HAP-1 (cell line): Measurements from ENCODE around the gene RABAC1.
"Not testable (repeated sequence)": the region's sequence is repeated elsewhere in the genome, so short reads cannot be mapped to it uniquely, and the experiment has no call there.

Experiments used
- DNase-seq, 2 experiments: peaks; one replicate each; pipeline ENCODE4 v3.0.0-alpha.2; 2016 to 2020; ENCODE audit warnings: low spot score in 2 of 2
- H3K27me3 ChIP-seq: fragments of 250-450 bp; sonication (Bioruptor Pico); 2 replicates; pipeline ENCODE4 v1.5.1; 2020; ENCODE audit warnings: low read depth, mild to moderate bottlenecking, moderate library complexity
- H3K36me3 ChIP-seq: fragments of 250-450 bp; sonication (Bioruptor Pico); replicated peaks from 2 replicates; pipeline ENCODE4 v1.5.1; 2020; ENCODE audit warnings: mild to moderate bottlenecking
- H3K4me1 ChIP-seq: fragments of 250-450 bp; sonication (Bioruptor Pico); 2 replicates; pipeline ENCODE4 v1.5.1; 2020; ENCODE audit warnings: mild to moderate bottlenecking
- H3K4me3 ChIP-seq: fragments of 250-450 bp; sonication (Bioruptor Pico); 2 replicates; pipeline ENCODE4 v1.5.1; 2020; ENCODE audit warnings: mild to moderate bottlenecking, moderate library complexity
- H3K9me3 ChIP-seq: fragments of 250-450 bp; sonication (Bioruptor Pico); 2 replicates; pipeline ENCODE4 v1.5.1; 2020; ENCODE audit warnings: mild to moderate bottlenecking, moderate library complexity
- in situ Hi-C: fragments of 300-500 bp; cut with MboI; formaldehyde crosslinking; loops from 3 replicates; pipeline ENCODE4 v1.14.3; 2020; ENCODE audit warnings: low sequenced_read_pairs, inconsistent platforms, mixed read lengths

Gene RABAC1

GRCh38 chr19:41915776-41916414 lies 43.2 kb downstream of the RABAC1 start:
- no peaks in the 10 kb centered on the region for H3K9me3 ChIP-seq
- no peaks in the 10 kb centered on the region for H3K36me3 ChIP-seq
- no peak overlapping the region for H3K4me3 ChIP-seq
- in situ Hi-C loops: no loop called here
- no peak for DNase-seq
- H3K27me3 ChIP-seq: peaks cover 55% of the 10 kb centered on the region
- no peaks in the 10 kb centered on the region for H3K4me1 ChIP-seq

DNA sequence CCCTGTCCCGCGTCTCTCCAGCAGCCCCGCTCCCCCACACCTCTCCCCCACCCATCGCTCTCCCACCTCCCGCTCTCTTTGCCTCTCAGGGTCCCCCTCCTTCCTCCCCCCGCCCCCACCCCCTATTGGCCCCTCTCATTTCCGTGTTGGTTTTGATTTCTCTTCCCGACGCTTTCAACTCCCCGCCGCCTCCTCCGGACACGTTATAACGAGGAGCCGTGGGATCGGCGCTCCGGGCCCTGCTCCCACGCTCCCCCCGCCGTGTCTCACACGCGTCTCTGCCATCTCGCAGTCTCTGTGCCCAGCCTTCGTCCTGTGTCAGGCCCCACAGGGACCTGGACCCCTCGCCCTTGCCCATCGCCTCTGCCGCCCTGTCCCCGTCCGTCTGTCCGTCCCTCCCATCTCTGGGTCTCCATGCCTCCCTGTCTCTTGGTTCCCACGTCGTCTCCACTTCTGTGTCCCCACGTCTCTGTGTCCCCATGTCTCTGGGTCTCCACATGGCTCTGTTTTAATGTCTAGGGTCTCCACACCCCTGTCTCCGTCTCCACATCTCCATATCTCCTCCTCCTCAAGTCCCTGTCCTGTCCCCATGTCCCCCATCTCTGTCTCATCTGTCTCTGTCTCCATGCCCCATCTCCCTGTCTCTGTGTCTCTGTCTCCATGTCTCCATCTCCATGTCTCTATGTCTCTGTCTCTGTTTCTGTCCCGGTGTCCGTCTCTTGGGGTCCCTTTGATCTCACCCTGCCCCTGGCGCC lies 43.9 kb downstream of the RABAC1 start:
- in situ Hi-C loops: no loop called here

GRCh38 chr19:41914424-41914834 lies 44.7 kb downstream of the RABAC1 start:
- in situ Hi-C loops, H3K36me3 ChIP-seq, H3K9me3 ChIP-seq, DNase-seq, H3K4me3 ChIP-seq, H3K4me1 ChIP-seq: not testable (repeated sequence)
- H3K27me3 ChIP-seq: peaks cover 58% of the 10 kb centered on the region

More for the DNA sequence above, 43.9 kb downstream of the RABAC1 start:
- peaks cover 57% of the 10 kb centered on the region for H3K27me3 ChIP-seq
- no peak overlapping the region for H3K4me3 ChIP-seq
- DNase-seq: no peak
- H3K4me1 ChIP-seq: no peaks in the 10 kb centered on the region
- no peaks in the 10 kb centered on the region for H3K9me3 ChIP-seq
- H3K36me3 ChIP-seq: no peaks in the 10 kb centered on the region

DNA sequence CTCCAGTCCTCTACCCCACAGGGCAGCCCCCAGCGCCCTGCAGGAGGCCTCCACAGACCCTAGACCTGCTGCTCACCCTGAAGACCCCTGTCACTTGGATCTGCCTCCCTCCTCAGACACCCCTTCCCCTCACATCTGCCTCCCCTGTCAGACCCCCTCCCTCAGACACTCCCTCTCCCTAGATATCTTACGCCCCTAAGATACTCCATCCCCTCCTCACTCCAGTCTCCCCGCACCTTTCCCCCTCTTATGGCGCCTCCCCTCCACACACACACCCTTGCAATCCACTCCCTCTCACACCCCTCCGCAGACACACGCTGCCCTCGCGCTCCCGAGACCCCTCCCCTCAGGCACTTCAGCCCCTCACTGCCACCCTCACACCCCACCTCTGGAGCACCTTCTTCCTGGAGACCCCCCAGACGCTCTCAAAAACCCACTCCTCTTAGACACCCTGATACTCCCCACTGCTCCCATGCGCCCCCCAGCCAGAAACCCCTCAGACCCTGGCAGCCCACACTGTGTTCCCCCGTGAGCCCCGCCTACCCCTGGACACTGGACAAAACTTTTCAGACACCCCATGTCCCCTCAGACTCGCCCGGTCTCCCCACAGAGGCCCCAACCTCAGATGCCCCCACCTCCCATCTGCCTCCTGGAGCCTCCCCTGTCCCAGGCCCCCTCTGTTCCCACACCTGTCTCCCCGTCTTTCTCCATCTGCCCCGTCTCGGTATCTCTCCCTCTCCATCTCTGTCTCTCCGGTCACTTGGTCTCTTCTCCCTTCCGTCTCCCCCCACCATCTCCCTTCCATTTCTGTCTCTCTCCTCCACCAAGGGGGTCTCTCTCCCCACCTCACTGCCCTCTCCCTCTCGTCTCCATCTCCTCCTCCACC lies 45.3 kb downstream of the RABAC1 start:
- Histone ChIP-seq H3K9me3 (no peaks in the 10 kb centered on the region), H3K4me3 (no peak overlapping the region), H3K27me3 (peaks cover 58% of the 10 kb centered on the region), H3K36me3 (no peaks in the 10 kb centered on the region), H3K4me1 (no peaks in the 10 kb centered on the region)
- in situ Hi-C loops: no loop called here
- DNase-seq: no peak

GRCh38 chr19:41912899-41913537 lies 46.1 kb downstream of the RABAC1 start:
- DNase-seq: no peak
- no peaks in the 10 kb centered on the region for H3K36me3 ChIP-seq
- in situ Hi-C loops: no loop called here
- peaks cover 58% of the 10 kb centered on the region for H3K27me3 ChIP-seq
- H3K9me3 ChIP-seq: no peaks in the 10 kb centered on the region
- H3K4me3 ChIP-seq: no peak overlapping the region
- no peaks in the 10 kb centered on the region for H3K4me1 ChIP-seq

- H3K4me1 ChIP-seq: no peaks in the 10 kb centered on the region
- DNase-seq: no peak
- in situ Hi-C loops: no loop called here
- H3K36me3 ChIP-seq: peaks cover 2% of the 10 kb centered on the region; the same call in 1 of the 2 replicates
- H3K4me3 ChIP-seq: no peak overlapping the region
- peaks cover 57% of the 10 kb centered on the region for H3K27me3 ChIP-seq
- H3K9me3 ChIP-seq: no peaks in the 10 kb centered on the region
Measured at GRCh38 chr19:41911889-41912731, 47.0 kb downstream of the RABAC1 start.

- Histone ChIP-seq H3K4me3 (no peak overlapping the region), H3K4me1 (no peaks in the 10 kb centered on the region), H3K27me3 (peaks cover 49% of the 10 kb centered on the region), H3K36me3 (peaks cover 4% of the 10 kb centered on the region; the same call in 1 of the 2 replicates), H3K9me3 (no peaks in the 10 kb centered on the region)
- DNase-seq: no peak
- in situ Hi-C loops: no loop called here
Measured at GRCh38 chr19:41910992-41911888, 47.9 kb downstream of the RABAC1 start.

- H3K4me3 ChIP-seq: no peak overlapping the region
- in situ Hi-C loops: no loop called here
- peaks cover 40% of the 10 kb centered on the region for H3K27me3 ChIP-seq
- no peaks in the 10 kb centered on the region for H3K9me3 ChIP-seq
- DNase-seq: no peak
- H3K36me3 ChIP-seq: peaks cover 4% of the 10 kb centered on the region
- H3K4me1 ChIP-seq: no peaks in the 10 kb centered on the region
Measured at GRCh38 chr19:41910240-41910991, 48.7 kb downstream of the RABAC1 start.

- H3K9me3 ChIP-seq: no peaks in the 10 kb centered on the region
- peaks cover 36% of the 10 kb centered on the region for H3K27me3 ChIP-seq
- H3K36me3 ChIP-seq: peaks cover 11% of the 10 kb centered on the region
- H3K4me3 ChIP-seq: no peak overlapping the region
- no peaks in the 10 kb centered on the region for H3K4me1 ChIP-seq
- DNase-seq: no peak
- in situ Hi-C loops: no loop called here
Measured at GRCh38 chr19:41909706-41910105, 49.4 kb downstream of the RABAC1 start.

- DNase-seq: no peak
- Histone ChIP-seq H3K4me1 (no peaks in the 10 kb centered on the region), H3K9me3 (no peaks in the 10 kb centered on the region), H3K27me3 (peaks cover 31% of the 10 kb centered on the region), H3K36me3 (peaks cover 17% of the 10 kb centered on the region), H3K4me3 (no peak overlapping the region)
- in situ Hi-C loops: no loop called here
Measured at GRCh38 chr19:41908724-41909464, 50.2 kb downstream of the RABAC1 start.

GRCh38 chr19:41907994-41908615 lies 51.0 kb downstream of the RABAC1 start:
- DNase-seq: no peak
- H3K27me3 ChIP-seq: peaks cover 24% of the 10 kb centered on the region
- no peaks in the 10 kb centered on the region for H3K9me3 ChIP-seq
- in situ Hi-C loops: no loop called here
- H3K4me1 ChIP-seq: no peaks in the 10 kb centered on the region
- peaks cover 21% of the 10 kb centered on the region for H3K36me3 ChIP-seq
- no peak overlapping the region for H3K4me3 ChIP-seq
